Astrocyte (in vitro differentiated cells and primary cell): ENCODE results near the gene SCN2B. TPM values are rescaled to one million over a fixed set of nuclear protein-coding genes. Genes with fewer than 3 reads are reported as not detected.

ENCODE experiments used
- DNase-seq: peaks from one replicate; pipeline ENCODE4 v3.0.0-alpha.2; 2010; ENCODE audit warnings: low read depth
- FAIRE-seq: peaks from 2 replicates; lab custom pipeline; 2011; peaks lifted over from hg19 to GRCh38; lab: Jason Lieb, UNC
- H2AFZ ChIP-seq: 2 replicates; pipeline ENCODE4 v1.6.0; 2012; ENCODE audit warnings: low read depth, low read length, inconsistent platforms
- H3K27ac ChIP-seq: 2 replicates; pipeline ENCODE4 v1.5.1; 2011; ENCODE audit warnings: low read depth, low read length, inconsistent platforms
- H3K27me3 ChIP-seq: 2 replicates; pipeline ENCODE4 v1.6.0; 2011; ENCODE audit warnings: low read length, inconsistent platforms; ENCODE audit not compliant: insufficient read depth
- H3K36me3 ChIP-seq: 2 replicates; pipeline ENCODE4 v1.5.1; 2011; ENCODE audit warnings: low read length, inconsistent platforms; ENCODE audit not compliant: insufficient read depth
- H3K4me1 ChIP-seq: 2 replicates; pipeline ENCODE4 v1.5.1; 2011; ENCODE audit warnings: low read length, inconsistent platforms; ENCODE audit not compliant: insufficient read depth
- H3K4me2 ChIP-seq: 2 replicates; pipeline ENCODE4 v1.6.0; 2012; ENCODE audit warnings: low read length, inconsistent platforms
- H3K4me3 ChIP-seq: 2 replicates; pipeline ENCODE4 v1.5.1; 2011; ENCODE audit warnings: low read depth, mild to moderate bottlenecking, low read length, inconsistent platforms; ENCODE audit not compliant: insufficient read depth
- H3K79me2 ChIP-seq: 2 replicates; pipeline ENCODE4 v1.6.0; 2012; ENCODE audit warnings: mild to moderate bottlenecking, low read length, inconsistent platforms; ENCODE audit not compliant: insufficient read depth
- H3K9ac ChIP-seq: 2 replicates; pipeline ENCODE4 v1.6.0; 2012; ENCODE audit warnings: mild to moderate bottlenecking, low read length, inconsistent platforms
- H3K9me3 ChIP-seq: 2 replicates; pipeline ENCODE4 v1.5.1; 2012; ENCODE audit warnings: low read depth, mild to moderate bottlenecking, low read length, inconsistent platforms; ENCODE audit not compliant: insufficient read depth
- H4K20me1 ChIP-seq: 2 replicates; pipeline ENCODE4 v1.6.0; 2012; ENCODE audit warnings: low read length, inconsistent platforms; ENCODE audit not compliant: insufficient read depth
- H3K27ac Mint-ChIP-seq: one replicate; pipeline ENCODE4 v1.8.0; 2021; ENCODE audit warnings: mild to moderate bottlenecking, mixed read lengths; ENCODE audit not compliant: unreplicated experiment
- H3K27me3 Mint-ChIP-seq: one replicate; pipeline ENCODE4 v1.8.0; 2021; ENCODE audit warnings: low read depth, mixed read lengths; ENCODE audit not compliant: unreplicated experiment
- H3K36me3 Mint-ChIP-seq: one replicate; pipeline ENCODE4 v1.8.0; 2021; ENCODE audit warnings: low read depth, mixed read lengths; ENCODE audit not compliant: unreplicated experiment
- H3K4me1 Mint-ChIP-seq: one replicate; pipeline ENCODE4 v1.8.0; 2021; ENCODE audit warnings: low read depth, mixed read lengths; ENCODE audit not compliant: unreplicated experiment
- H3K4me3 Mint-ChIP-seq: one replicate; pipeline ENCODE4 v1.8.0; 2021; ENCODE audit warnings: mild to moderate bottlenecking, moderate library complexity, mixed read lengths; ENCODE audit not compliant: unreplicated experiment
- H3K9me3 Mint-ChIP-seq: one replicate; pipeline ENCODE4 v1.8.0; 2021; ENCODE audit warnings: mild to moderate bottlenecking, mixed read lengths; ENCODE audit not compliant: unreplicated experiment
- CTCF ChIP-seq: IDR thresholded peaks from 2 replicates; pipeline ENCODE4 v1.5.1; 2011; ENCODE audit warnings: low read depth, mild to moderate bottlenecking, inconsistent platforms, low read length, moderate library complexity; ENCODE audit not compliant: insufficient read depth
- EZH2 ChIP-seq: IDR thresholded peaks from 2 replicates; pipeline ENCODE4 v1.6.1; 2012; ENCODE audit warnings: mild to moderate bottlenecking, low read length, inconsistent platforms; ENCODE audit not compliant: insufficient read depth
- total RNA-seq: library from RNA; stranded (reverse); gene quantifications from 2 replicates; pipeline ENCODE4 v1.2.1, GENCODE V29; 2021

Gene SCN2B
- total RNA-seq, 1 donor from 2014 or later: 0.18 TPM

DNA sequence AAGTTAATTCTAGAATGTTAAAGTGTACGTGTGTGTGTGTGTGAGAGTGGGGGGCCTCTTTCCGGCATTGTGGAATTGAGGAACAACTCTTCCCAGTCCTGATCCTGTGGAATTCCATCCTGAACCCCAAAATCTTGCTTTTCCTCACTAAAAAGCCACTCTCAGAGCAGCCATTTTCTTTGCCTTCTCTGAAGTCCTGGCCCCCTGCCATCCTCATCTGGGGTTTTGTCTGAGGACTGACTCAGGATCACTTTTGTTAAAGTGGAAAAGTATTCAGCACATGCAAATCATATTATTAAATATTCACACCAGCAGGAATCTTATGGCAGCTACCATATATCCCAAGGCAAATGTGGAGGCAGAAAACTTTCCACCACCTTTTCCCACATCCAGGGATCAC, 27.6 kb downstream of the SCN2B start:
- Mint-ChIP-seq H3K4me3 (no peak overlapping the region), H3K36me3 (no peaks in the 10 kb centered on the region), H3K4me1 (peaks cover 2% of the 10 kb centered on the region), H3K27ac (no peak overlapping the region), H3K9me3 (no peaks in the 10 kb centered on the region), H3K27me3 (peaks cover 73% of the 10 kb centered on the region)
- no peak for DNase-seq
- peak overlapping the region; percentile 40 for H2AFZ ChIP-seq
- H3K4me1 ChIP-seq: peaks cover 12% of the 10 kb centered on the region
- H3K9me3 ChIP-seq: no peaks in the 10 kb centered on the region
- H3K27me3 ChIP-seq: peaks cover 26% of the 10 kb centered on the region
- H3K4me3 ChIP-seq: no peak overlapping the region
- no peak overlapping the region for H3K9ac ChIP-seq
- no peaks in the 10 kb centered on the region for H3K79me2 ChIP-seq
- no peaks in the 10 kb centered on the region for H4K20me1 ChIP-seq
- H3K27ac ChIP-seq: no peak overlapping the region
- no peak for TF ChIP-seq CTCF
- TF ChIP-seq EZH2: no peak
- no peak overlapping the region for H3K4me2 ChIP-seq
- FAIRE-seq: no peak
- H3K36me3 ChIP-seq: no peaks in the 10 kb centered on the region

DNA sequence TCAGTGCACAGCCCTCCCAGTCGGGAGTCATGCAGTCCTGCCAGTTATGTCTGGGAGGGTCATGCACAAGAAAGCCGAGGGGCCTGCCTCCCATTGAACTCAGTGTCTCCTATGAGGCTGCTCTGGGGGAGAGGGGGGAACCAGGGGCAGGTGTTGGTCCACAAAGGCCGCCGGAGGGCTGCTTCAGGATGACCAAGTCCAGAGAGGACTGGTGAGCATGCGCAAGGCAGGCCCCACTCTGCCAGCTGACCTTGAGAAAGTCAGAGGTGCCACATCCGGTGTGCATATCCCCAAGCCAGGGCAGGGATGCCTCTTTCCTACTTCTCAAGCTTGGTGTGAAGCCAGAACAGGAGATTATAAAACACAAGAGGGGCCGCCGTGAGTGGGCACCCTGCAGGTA, 28.2 kb downstream of the SCN2B start:
- H3K79me2 ChIP-seq: no peaks in the 10 kb centered on the region
- Mint-ChIP-seq H3K27ac (no peak overlapping the region), H3K4me3 (no peak overlapping the region), H3K36me3 (no peaks in the 10 kb centered on the region), H3K27me3 (peaks cover 72% of the 10 kb centered on the region), H3K4me1 (peaks cover 2% of the 10 kb centered on the region), H3K9me3 (no peaks in the 10 kb centered on the region)
- no peaks in the 10 kb centered on the region for H4K20me1 ChIP-seq
- DNase-seq (no peak), FAIRE-seq (no peak)
- H3K4me2 ChIP-seq: no peak overlapping the region
- H3K36me3 ChIP-seq: no peaks in the 10 kb centered on the region
- no peak for TF ChIP-seq EZH2
- TF ChIP-seq CTCF: no peak
- H3K27ac ChIP-seq: no peak overlapping the region
- H3K27me3 ChIP-seq: peaks cover 25% of the 10 kb centered on the region
- H3K4me1 ChIP-seq: peaks cover 12% of the 10 kb centered on the region
- no peak overlapping the region for H2AFZ ChIP-seq
- H3K4me3 ChIP-seq: no peak overlapping the region
- no peak overlapping the region for H3K9ac ChIP-seq
- no peaks in the 10 kb centered on the region for H3K9me3 ChIP-seq

- H3K4me1 Mint-ChIP-seq: peaks cover 2% of the 10 kb centered on the region
- FAIRE-seq (no peak), DNase-seq (no peak)
- Histone ChIP-seq H3K4me2 (no peak overlapping the region), H3K27me3 (peaks cover 31% of the 10 kb centered on the region), H3K4me1 (peaks cover 10% of the 10 kb centered on the region), H3K79me2 (no peaks in the 10 kb centered on the region), H4K20me1 (no peaks in the 10 kb centered on the region), H3K9me3 (no peaks in the 10 kb centered on the region), H2AFZ (no peak overlapping the region), H3K9ac (no peak overlapping the region), H3K36me3 (no peaks in the 10 kb centered on the region), H3K27ac (no peak overlapping the region), H3K4me3 (no peak overlapping the region)
- H3K27ac Mint-ChIP-seq: no peak overlapping the region
- H3K9me3 Mint-ChIP-seq: no peaks in the 10 kb centered on the region
- TF ChIP-seq CTCF (no peak), EZH2 (no peak)
- peak overlapping the region; percentile 37 for H3K4me3 Mint-ChIP-seq
- peaks cover 79% of the 10 kb centered on the region for H3K27me3 Mint-ChIP-seq
- no peaks in the 10 kb centered on the region for H3K36me3 Mint-ChIP-seq
These were observed 28.9 kb downstream of the SCN2B start for GRCh38 chr11:118147502-118147901.
